ENCODE data around the gene WNK3.

The WNK3 gene

GRCh38 chrX:54157561-54157960, 200.3 kb downstream of the WNK3 start:
- DNase-seq = no peak

All from activated CD4-positive, CD25-positive, alpha-beta regulatory T cell (primary cell).